ENCODE results near the gene CST3. TPM values are rescaled to one million over a fixed set of nuclear protein-coding genes. Genes with fewer than 3 reads are reported as not detected.
"Not testable (repeated sequence)": the region's sequence is repeated elsewhere in the genome, so short reads cannot be mapped to it uniquely, and the experiment has no call there.

CST3 gene
- total and polyA plus RNA-seq, 7 donors: 344 to 1,250 (median 693) TPM

DNA sequence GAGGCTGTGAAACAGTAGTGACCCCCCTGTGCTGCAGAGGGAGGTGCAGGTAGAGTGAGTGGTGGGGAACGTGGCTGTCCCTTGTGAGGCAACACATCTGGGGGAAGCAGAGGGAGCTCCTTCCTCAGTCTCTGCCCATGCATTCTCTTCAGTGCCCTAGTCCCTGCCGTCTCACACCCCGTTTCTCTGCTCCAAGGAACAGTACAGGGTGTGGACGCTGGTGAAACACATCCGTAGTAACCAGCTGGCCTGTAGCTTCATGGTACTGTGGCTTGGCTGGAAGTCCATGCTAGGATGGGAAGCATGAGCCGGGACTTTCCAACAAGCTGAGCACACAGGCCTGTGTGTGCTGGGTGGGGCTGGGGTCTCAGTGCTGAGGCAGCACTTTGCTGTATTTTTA is 25.4 kb upstream of the CST3 start:
- H3K4me1 ChIP-seq: peaks cover 0 to 9% (median 0%) of the 10 kb centered on the region in 4 donors
- intact Hi-C loops (cut with DNase I): no loop called here
- TF ChIP-seq EP300 (IDR thresholded peaks at IDR 0.05) (no peak), CTCF (IDR thresholded peaks at IDR 0.05) (no peak), POLR2AphosphoS5 (IDR thresholded peaks at IDR 0.05) (no peak), POLR2A (IDR thresholded peaks at IDR 0.05) (no peak)
- 78 to 84% methylated on average over 6 of the region's 6 CpGs for WGBS, 2 donors
- H3K36me3 ChIP-seq: no peaks in the 10 kb centered on the region
- no peaks in the 10 kb centered on the region for H3K9me3 ChIP-seq
- no peak overlapping the region for H3K4me3 ChIP-seq
- H3K27ac ChIP-seq: no peak overlapping the region
- H3K27me3 ChIP-seq: no peaks in the 10 kb centered on the region
- no peak for DNase-seq

GRCh38 chr20:23662276-23662870 is 24.6 kb upstream of the CST3 start:
- no peaks in the 10 kb centered on the region for H3K9me3 ChIP-seq
- TF ChIP-seq POLR2A (IDR thresholded peaks at IDR 0.05) (no peak), CTCF (IDR thresholded peaks at IDR 0.05) (no peak), POLR2AphosphoS5 (IDR thresholded peaks at IDR 0.05) (no peak)
- no peak overlapping the region for H3K27ac ChIP-seq
- peaks cover 0 to 9% (median 0%) of the 10 kb centered on the region in 4 donors for H3K4me1 ChIP-seq
- DNase-seq: no peak
- H3K27me3 ChIP-seq: no peaks in the 10 kb centered on the region
- H3K36me3 ChIP-seq: no peaks in the 10 kb centered on the region
- 92 to 95% methylated on average over 9 of the region's 9 CpGs for WGBS, 2 donors
- H3K4me3 ChIP-seq: no peak overlapping the region
- intact Hi-C loops (cut with DNase I): no loop called here

DNA sequence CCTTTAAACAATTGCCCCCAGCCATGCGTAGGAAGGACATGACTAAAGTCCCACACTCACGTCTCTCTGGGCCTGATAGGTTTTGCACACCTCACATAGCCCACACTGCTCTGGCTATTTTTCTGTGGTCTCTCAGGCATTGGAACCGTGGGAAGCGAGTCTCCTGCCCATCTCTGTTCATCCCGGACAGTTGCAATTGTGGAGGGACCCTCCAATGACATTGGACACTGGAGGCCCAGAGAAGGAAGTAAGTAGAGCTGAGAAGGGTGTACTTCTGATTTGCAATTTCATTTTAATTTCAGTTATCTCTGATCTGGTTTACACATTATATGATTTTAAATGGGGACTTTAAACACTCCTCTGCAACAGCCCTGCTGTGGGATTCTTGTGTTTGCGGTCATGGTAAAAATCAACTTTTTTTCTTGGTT is 23.3 kb upstream of the CST3 start:
- DNase-seq: no peak
- Histone ChIP-seq H3K4me3 (no peak overlapping the region), H3K27ac (peak overlapping the region in 1 of 4 donors; percentile 51), H3K36me3 (no peaks in the 10 kb centered on the region), H3K27me3 (no peaks in the 10 kb centered on the region), H3K4me1 (peaks cover 0 to 15% (median 4%) of the 10 kb centered on the region in 4 donors), H3K9me3 (no peaks in the 10 kb centered on the region)
- 85 to 87% methylated on average over 6 of the region's 6 CpGs for WGBS, 2 donors
- intact Hi-C loops (cut with DNase I): no loop called here
- TF ChIP-seq EP300 (IDR thresholded peaks at IDR 0.05) (no peak), CTCF (IDR thresholded peaks at IDR 0.05) (no peak), POLR2A (IDR thresholded peaks at IDR 0.05) (no peak), POLR2AphosphoS5 (IDR thresholded peaks at IDR 0.05) (no peak)

DNA sequence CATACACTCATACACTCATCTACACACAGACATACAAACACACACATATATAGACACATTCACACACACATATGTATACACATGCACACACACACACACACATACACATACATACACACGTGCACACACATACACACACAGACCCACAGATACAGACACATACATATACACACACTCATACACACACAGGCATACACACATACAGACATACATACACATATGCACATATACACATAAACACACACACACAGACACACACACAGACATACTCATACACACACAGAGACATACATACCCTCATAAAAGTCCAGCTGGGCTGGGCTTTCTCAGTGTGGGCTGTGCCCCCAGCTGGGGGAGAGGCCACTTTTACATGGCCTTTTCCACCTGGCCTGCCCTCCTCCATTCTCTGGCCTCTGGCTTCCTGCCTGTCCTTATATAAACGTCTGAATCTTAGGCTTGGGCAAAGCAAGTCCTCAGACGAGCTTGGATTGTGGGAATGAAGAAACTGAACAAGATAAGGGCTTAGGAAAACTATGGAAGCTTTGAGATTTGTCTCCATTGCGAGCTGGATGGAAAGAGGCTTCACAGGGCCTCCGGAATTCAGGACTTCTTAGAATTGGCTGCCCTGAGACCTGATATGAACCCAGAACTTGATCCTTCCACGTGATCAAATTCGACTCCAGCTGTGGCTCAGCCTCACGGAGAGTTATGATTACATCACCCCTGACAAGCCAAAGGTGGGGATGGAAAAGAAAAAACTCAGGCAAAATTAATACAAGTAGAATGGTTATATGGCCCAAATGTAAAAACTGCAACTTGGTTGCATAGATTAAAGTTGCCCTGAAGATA is 22.5 kb upstream of the CST3 start:
- peak in 1 of 4 donors; percentile 4 for TF ChIP-seq POLR2AphosphoS5 (IDR thresholded peaks at IDR 0.05)
- no peak for TF ChIP-seq EP300 (IDR thresholded peaks at IDR 0.05)

GRCh38 chr20:23659610-23659988 is 21.8 kb upstream of the CST3 start:
- WGBS, 2 donors: 73 to 93% methylated on average over 2 of the region's 2 CpGs
- H3K27me3 ChIP-seq; intact Hi-C loops (cut with DNase I); H3K9me3 ChIP-seq; H3K4me3 ChIP-seq; H3K36me3 ChIP-seq; H3K27ac ChIP-seq; DNase-seq: not testable (repeated sequence)
- peaks cover 0 to 29% (median 14%) of the 10 kb centered on the region in 4 donors for H3K4me1 ChIP-seq

More for the DNA sequence above, 22.5 kb upstream of the CST3 start:
- Histone ChIP-seq H3K36me3 (no peaks in the 10 kb centered on the region), H3K27ac (peak overlapping the region in 3 of 4 donors; percentile 43 to 53 (median 51)), H3K27me3 (no peaks in the 10 kb centered on the region), H3K9me3 (no peaks in the 10 kb centered on the region), H3K4me1 (peaks cover 0 to 23% (median 12%) of the 10 kb centered on the region in 4 donors), H3K4me3 (no peak overlapping the region)
- intact Hi-C loops (cut with DNase I): no loop called here
- peak; percentile 72 for DNase-seq
- WGBS, 2 donors: 45 to 61% methylated on average over 8 of the region's 8 CpGs
